ENCODE data around the gene TP53INP2. TPM values are rescaled to one million over a fixed set of nuclear protein-coding genes. Genes with fewer than 3 reads are reported as not detected.
"Not testable (repeated sequence)": the region's sequence is repeated elsewhere in the genome, so short reads cannot be mapped to it uniquely, and the experiment has no call there.

Gene TP53INP2
- 6.3 and 7.1 TPM in 2 replicates for total RNA-seq (2014; rRNA removed; shearing (Covaris generic))

DNA sequence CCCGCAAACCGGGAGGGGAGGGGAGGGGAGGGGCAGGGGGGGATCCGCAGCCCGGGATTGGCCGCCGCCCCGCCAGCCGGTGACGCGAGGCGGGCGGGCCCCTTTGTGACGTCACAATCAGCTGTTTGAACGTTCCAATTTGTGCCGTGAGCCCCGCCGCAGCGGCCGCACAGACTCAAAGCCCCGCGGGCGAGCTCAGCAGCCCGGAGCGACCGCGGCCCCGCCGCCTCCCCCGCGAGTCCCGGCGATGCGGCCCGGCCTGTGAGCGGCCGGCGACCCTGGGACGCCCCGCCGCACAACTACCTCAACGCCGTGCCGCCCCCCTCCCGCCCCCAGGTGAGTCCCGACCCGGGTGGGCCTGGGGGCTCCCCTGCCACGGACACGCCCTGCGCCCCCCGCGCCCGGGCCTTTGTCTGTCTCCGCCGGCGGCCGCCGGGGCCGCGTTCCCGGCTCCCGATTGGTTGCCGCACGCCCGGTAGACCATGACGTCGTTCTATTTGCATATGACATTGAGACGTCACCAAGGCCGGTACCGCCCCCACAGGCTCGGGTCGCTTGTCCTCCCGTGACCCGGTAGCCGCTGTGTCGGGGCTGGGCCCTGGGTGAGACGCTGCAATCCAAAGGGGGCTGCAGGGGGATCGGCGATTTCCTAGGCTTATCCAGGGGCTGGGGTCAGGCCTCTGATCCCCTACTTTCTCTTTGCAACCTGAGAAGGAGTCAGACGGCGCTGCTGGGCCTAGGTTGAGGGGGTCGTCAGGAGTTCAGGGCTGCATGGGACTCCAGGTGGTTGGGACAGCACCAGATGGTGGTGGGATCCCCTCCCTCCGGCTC, at the start of gene TP53INP2:
Gene TP53INP2 (plus strand): TSS at position 168 of the 831 bp plus-strand sequence. CDS start 4,396 bp downstream, outside the sequence.
- DNase-seq (ENCODE audit: low read depth), result peak; percentile 93

GRCh38 chr20:34658654-34659053, 45.5 kb upstream of the TP53INP2 start:
- DNase-seq (ENCODE audit: low read depth), result not testable (repeated sequence)

DNA sequence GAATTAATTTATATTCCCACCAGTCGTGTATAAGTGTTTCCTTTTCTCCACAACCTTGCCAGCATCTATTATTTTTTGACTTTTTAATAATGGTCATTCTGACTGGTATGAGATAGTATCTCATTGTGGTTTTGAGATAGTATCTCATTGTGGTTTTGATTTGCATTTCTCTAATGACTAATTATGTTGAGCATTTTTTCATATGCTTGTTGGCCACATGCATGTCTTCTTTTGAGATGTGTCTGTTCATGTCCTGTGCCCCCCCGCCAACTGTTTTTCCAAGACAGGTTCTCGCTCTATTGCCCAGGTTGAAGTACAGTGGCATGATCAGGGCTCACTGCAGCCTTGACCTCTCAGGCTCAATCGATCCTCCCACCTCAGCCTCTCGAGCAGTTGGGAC, 42.3 kb upstream of the TP53INP2 start:
- DNase-seq (ENCODE audit: low read depth), result peak; percentile 64

- DNase-seq (ENCODE audit: low read depth), result no peak
Observed at GRCh38 chr20:34663213-34663943, 40.8 kb upstream of the TP53INP2 start.

DNA sequence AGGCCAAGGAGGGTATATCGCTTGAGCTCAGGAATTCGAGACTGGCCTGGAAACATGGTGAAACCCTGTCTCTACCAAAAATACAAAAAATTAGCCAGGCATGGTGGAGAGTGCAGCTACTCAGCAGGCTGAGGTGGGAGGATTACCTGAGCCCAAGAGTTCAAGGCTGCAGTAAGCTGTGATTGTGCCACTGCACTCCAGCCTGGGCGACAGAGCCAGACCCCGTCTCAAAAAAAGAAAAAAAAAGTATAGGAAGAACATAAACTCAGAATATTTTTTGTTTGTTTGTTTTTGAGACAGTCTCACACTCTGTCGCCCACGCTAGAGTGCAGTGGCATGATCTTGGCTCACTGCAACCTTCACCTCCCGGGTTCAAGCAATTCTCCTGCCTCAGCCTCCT, 39.4 kb upstream of the TP53INP2 start:
- not testable (repeated sequence) for DNase-seq (ENCODE audit: low read depth)

- DNase-seq (ENCODE audit: low read depth), result no peak
Observed at GRCh38 chr20:34669094-34669493, 35.0 kb upstream of the TP53INP2 start.

GRCh38 chr20:34673412-34673811, 30.7 kb upstream of the TP53INP2 start:
- DNase-seq (ENCODE audit: low read depth), result no peak

- no peak for DNase-seq (ENCODE audit: low read depth)
Observed at GRCh38 chr20:34675561-34675960, 28.6 kb upstream of the TP53INP2 start.

- no peak for DNase-seq (ENCODE audit: low read depth)
Observed at GRCh38 chr20:34675993-34676641, 28.0 kb upstream of the TP53INP2 start.

- DNase-seq (ENCODE audit: low read depth), result peak; percentile 96
Observed at GRCh38 chr20:34676642-34677373, 27.3 kb upstream of the TP53INP2 start, which contains the start of gene PIGU. Gene PIGU, minus strand, starts transcription at chr20:34677092. Its CDS starts 7 bp downstream, at chr20:34677085.

DNA sequence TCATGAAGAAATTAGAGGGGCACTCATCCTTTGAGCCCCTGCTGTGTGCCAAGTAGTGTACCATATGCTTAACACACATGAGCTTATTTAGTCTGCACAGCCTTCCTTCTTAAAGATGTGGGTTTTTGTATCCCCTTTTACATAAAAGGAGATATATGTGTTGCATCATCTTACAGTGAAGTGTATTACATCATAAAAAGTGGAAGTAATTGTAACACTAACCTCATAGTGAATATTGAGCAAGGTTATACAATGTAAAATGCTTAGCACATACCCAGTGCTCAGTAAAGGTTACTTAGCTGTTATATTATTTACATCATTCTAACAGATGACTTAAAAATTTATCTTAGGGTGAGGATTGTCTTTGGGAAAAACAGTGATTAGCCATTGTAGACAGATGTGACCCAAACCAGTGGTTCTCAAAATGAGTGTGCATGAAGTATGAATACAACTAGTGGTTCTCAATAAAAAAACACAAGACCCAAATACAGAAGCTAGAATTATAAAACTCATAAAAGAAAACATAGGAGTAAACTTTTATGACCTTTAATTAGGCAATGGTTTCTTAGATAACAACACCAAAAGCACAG, 23.5 kb upstream of the TP53INP2 start:
- DNase-seq (ENCODE audit: low read depth), result no peak

DNA sequence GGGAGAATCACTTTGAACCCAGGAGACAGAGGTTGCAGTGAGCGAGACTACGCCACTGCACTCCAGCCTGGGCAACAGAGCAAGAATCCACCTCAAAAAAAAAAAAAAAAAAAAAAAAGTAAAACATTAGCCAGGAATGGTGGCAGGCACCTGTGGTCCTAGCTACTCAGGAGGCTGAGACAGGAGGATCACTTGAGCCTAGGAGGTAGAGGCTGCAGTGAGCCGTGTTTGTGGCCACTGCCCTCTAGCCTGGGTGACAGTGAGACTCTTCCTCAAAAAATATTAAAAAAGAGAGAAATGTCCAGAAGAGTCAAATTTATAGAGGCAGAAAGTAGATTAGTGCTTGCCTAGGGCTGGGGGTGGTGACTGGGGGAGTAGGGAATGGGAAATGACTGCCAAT, 20.5 kb upstream of the TP53INP2 start:
- no peak for DNase-seq (ENCODE audit: low read depth)

- peak; percentile 40 for DNase-seq (ENCODE audit: low read depth)
Observed at GRCh38 chr20:34689486-34689885, 14.7 kb upstream of the TP53INP2 start.

DNA sequence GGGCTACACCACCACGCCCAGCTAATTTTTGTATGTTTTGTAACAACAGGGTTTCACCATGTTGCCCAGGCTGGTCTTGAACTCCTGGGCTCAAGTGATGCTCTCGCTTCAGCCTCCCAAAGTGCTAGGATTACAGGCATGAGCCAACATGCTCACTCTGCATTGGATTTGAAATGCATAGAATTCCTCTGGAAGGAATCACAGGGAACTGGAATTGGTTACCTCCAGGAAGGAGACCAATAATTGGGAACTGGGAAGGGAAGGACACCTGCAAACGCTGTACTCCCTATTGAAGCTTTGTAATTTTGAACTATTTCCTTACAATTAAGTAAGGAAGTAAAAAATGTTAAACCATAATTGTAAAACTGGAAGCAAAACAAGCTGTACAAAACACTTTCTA, 12.3 kb upstream of the TP53INP2 start:
- DNase-seq (ENCODE audit: low read depth), result no peak

DNA sequence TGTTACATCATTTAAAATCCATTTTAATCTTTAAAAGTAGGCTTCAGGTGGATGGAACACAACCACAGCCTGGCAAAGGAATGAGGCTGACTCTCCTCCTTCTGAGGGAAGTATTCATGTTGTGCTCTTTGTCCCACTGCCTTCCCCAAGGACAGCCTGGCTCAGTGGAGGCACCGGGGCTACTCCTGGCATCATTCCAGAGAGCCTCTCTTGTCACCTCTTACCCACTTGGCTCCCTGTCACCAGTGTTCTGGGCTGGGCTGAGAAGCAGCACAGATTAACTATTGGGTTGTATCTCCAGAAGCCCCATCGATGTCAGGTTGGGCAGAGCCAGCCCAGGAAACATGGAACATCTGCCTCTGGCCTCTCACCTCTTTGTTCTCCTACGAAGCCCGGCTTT, 10.7 kb upstream of the TP53INP2 start:
- no peak for DNase-seq (ENCODE audit: low read depth)

GRCh38 chr20:34701405-34702085, 2.6 kb upstream of the TP53INP2 start:
- DNase-seq (ENCODE audit: low read depth), result peak; percentile 18

- no peak for DNase-seq (ENCODE audit: low read depth)
Observed at GRCh38 chr20:34703061-34703423, 1.1 kb upstream of the TP53INP2 start.

GRCh38 chr20:34703424-34704176, 544 bp upstream of the TP53INP2 start:
- DNase-seq (ENCODE audit: low read depth), result peak; percentile 38

DNA sequence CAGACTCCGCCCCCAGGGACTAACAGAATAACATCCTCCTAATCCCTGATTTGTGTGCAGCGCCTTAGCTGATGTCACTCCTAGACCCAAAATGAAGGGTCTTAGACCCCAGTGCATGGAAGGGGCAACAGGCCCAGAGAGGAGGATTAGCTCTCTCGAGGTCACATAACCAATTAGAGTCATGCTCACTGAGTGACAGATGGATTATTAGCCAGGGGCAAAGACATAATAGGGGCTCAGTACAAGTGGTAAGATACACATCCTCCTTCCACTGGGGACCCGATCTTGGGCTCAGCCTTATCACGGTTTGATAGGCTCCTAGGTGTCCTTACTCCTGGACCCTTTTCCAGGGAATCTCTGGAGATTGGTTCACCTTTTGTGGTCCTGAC, 858 bp downstream of the TP53INP2 start:
- DNase-seq (ENCODE audit: low read depth), result no peak

All from RPMI7951 (cell line).